CD4-positive, alpha-beta T cell treated with Interleukin-4 for 1 hour (primary cell): ENCODE measurements around the gene TPRN.

Source experiments
- DNase-seq, 2 donors: peaks; one replicate each; pipeline ENCODE4 v3.0.0-alpha.2; 2020 to 2022

TPRN gene

GRCh38 chr9:137170486-137171148 is 29.9 kb downstream of the TPRN start:
- no peak for DNase-seq

GRCh38 chr9:137169896-137170358 is 30.6 kb downstream of the TPRN start, which contains the start of gene LRRC26:
LRRC26 (minus strand) TSS chr9:137170051; CDS start chr9:137169943, 108 bp downstream.
- DNase-seq = no peak

GRCh38 chr9:137168904-137169856 is 31.4 kb downstream of the TPRN start:
- no peak for DNase-seq

- DNase-seq = no peak
Measured at GRCh38 chr9:137168573-137168903, 32.0 kb downstream of the TPRN start.

- no peak for DNase-seq
Measured at GRCh38 chr9:137167747-137168572, 32.6 kb downstream of the TPRN start.

- no peak for DNase-seq
Measured at GRCh38 chr9:137167277-137167746, 33.2 kb downstream of the TPRN start.

GRCh38 chr9:137166380-137167229 is 33.9 kb downstream of the TPRN start:
- DNase-seq = no peak

- DNase-seq = no peak
Measured at GRCh38 chr9:137165250-137165836, 35.2 kb downstream of the TPRN start.

- no peak for DNase-seq
Measured at GRCh38 chr9:137164370-137165249, 35.9 kb downstream of the TPRN start.

GRCh38 chr9:137163805-137164204 is 36.7 kb downstream of the TPRN start:
- DNase-seq = no peak

- DNase-seq = no peak
Measured at GRCh38 chr9:137163365-137163715, 37.2 kb downstream of the TPRN start.

GRCh38 chr9:137162505-137163364 is 37.8 kb downstream of the TPRN start:
- no peak for DNase-seq

GRCh38 chr9:137161558-137162486 is 38.7 kb downstream of the TPRN start:
- DNase-seq = no peak

- no peak for DNase-seq
Measured at GRCh38 chr9:137160716-137161557, 39.6 kb downstream of the TPRN start.

GRCh38 chr9:137160054-137160425 is 40.5 kb downstream of the TPRN start:
- DNase-seq = no peak

- DNase-seq = no peak
Measured at GRCh38 chr9:137159105-137160053, 41.2 kb downstream of the TPRN start.
